ENCODE measurements around the gene SLC9A2.

The SLC9A2 gene

DNA sequence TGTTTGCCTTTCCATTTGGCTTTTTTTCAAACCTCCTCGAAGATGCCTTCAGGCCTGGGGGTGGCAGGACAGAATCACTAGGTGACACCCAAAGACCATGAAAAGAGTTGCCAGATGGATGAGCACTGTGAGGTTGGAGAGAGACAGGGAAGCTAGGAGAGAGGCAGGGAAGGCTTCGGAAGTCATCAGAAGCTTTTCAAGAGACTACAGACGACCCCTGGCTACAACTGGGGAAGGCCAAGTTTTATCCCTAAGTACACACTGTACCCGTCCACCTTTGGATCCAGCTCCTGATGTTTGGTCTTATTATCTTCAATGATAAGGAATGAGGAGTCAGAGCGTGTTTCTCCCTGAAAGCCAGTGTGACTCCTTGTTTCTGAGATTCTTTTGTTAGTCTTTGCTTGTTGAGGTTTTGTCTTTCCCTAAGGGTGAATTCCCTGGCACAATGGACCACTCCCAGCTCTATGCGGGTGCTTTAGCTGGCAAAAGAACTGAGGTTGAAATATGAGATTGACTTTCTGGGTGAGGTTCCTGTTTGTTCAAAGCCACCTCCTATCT is 33.4 kb upstream of the SLC9A2 start:
- Histone ChIP-seq H3K27me3 (peaks cover 20% of the 10 kb centered on the region), H3K9me3 (no peaks in the 10 kb centered on the region), H3K4me3 (ENCODE audit: low read depth in 1 of 2, low read length in 1 of 2) (no peak overlapping the region), H3K4me1 (ENCODE audit: control insufficient read depth in 1 of 2, insufficient read depth in 1 of 2, low read depth in 1 of 2, low read length in 1 of 2) (no peaks in the 10 kb centered on the region), H3K27ac (no peak overlapping the region), H3K36me3 (no peaks in the 10 kb centered on the region)
- TF ChIP-seq, protein P1, sequence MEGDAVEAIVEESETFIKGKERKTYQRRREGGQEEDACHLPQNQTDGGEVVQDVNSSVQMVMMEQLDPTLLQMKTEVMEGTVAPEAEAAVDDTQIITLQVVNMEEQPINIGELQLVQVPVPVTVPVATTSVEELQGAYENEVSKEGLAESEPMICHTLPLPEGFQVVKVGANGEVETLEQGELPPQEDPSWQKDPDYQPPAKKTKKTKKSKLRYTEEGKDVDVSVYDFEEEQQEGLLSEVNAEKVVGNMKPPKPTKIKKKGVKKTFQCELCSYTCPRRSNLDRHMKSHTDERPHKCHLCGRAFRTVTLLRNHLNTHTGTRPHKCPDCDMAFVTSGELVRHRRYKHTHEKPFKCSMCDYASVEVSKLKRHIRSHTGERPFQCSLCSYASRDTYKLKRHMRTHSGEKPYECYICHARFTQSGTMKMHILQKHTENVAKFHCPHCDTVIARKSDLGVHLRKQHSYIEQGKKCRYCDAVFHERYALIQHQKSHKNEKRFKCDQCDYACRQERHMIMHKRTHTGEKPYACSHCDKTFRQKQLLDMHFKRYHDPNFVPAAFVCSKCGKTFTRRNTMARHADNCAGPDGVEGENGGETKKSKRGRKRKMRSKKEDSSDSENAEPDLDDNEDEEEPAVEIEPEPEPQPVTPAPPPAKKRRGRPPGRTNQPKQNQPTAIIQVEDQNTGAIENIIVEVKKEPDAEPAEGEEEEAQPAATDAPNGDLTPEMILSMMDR (IDR thresholded peaks at IDR 0.05): no peak

DNA sequence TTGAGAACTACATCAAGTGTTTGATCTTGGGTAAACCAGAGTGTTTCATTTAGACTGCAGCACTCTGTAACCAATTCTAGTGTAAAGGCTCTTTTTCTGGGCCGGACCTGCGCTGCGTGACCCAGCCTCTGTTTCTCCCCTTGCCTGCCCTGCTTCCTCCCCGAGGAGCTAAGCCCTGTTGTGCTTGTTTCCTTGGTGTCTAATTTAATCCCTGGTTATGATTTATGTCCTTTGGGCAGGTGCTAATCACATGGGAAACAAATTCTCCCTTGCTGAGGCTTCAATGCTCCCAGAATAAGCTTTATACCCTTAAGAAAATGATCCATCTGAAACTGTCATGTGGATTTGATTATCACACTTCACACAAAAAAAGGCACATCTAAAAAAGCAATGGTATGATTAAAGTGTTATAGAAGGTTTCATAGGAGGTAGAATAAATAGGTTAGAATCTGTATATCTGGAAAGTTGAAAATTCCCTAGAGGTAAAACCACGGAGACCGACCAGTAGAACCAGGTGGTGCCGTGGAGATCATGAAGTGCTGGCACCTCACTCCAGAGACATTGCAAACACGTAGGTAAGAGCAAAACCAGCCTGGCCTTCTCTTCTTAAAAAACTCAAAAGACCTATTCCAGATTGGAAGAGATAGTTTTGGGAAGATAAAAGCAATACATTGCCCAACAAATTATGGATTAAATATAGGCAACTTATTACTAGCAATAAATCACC is 31.0 kb upstream of the SLC9A2 start:
- H3K4me1 ChIP-seq (ENCODE audit: control insufficient read depth in 1 of 2, insufficient read depth in 1 of 2, low read depth in 1 of 2, low read length in 1 of 2): no peaks in the 10 kb centered on the region
- H3K27ac ChIP-seq: no peak overlapping the region
- no peaks in the 10 kb centered on the region for H3K9me3 ChIP-seq
- H3K4me3 ChIP-seq (ENCODE audit: low read depth in 1 of 2, low read length in 1 of 2): no peak overlapping the region
- peaks cover 20% of the 10 kb centered on the region for H3K27me3 ChIP-seq
- TF ChIP-seq, protein P1 (IDR thresholded peaks at IDR 0.05): no peak
- H3K36me3 ChIP-seq: no peaks in the 10 kb centered on the region

DNA sequence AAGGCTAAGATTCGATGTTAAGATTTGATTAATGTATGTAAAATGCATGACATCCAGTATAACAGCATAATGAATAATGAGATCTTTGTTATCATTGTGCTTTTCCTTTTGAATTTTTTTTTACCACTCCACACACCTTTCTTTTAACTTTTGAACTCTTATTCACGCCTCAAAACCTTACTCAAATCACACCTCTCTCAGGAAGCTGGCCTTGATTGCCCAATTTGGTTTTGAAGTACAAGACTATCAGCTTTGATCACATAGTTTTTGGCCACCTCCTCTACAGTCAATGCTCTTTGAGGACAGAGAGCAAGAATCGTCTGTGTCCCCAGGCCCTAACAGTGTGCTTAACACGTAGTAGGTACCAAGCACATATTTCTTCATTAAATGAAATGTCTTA is 29.9 kb upstream of the SLC9A2 start:
- no peaks in the 10 kb centered on the region for H3K9me3 ChIP-seq
- no peak overlapping the region for H3K27ac ChIP-seq
- TF ChIP-seq, protein P1 (IDR thresholded peaks at IDR 0.05): no peak
- no peak overlapping the region for H3K4me3 ChIP-seq (ENCODE audit: low read depth in 1 of 2, low read length in 1 of 2)
- H3K36me3 ChIP-seq: no peaks in the 10 kb centered on the region
- peaks cover 20% of the 10 kb centered on the region for H3K27me3 ChIP-seq
- H3K4me1 ChIP-seq (ENCODE audit: control insufficient read depth in 1 of 2, insufficient read depth in 1 of 2, low read depth in 1 of 2, low read length in 1 of 2): no peaks in the 10 kb centered on the region

DNA sequence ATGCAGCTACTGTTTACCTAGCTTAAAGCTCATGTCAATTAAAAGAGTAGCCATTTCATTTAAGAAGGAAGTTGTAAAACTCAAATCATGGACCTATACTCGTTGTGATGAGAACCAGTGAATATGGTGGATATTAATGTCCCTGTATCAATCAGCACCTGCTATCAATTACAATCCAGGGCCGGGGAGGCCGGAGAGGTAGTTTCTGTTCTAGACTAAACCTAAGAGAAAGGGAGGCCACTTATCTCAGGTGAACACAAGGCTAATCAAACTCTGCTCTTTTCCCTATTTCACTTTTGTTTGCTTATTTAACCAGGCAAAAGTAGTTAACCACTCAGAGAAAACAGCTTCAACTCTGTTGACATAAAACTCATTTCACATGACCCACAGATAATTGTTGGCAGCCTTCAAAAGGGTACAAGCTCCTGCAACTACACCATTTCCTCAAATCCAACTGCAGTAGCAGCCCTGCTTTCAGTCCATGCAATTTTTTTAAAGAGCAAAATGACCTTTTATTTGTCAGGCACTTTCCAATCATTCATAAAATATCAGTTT is 27.8 kb upstream of the SLC9A2 start:
- Histone ChIP-seq H3K4me1 (ENCODE audit: control insufficient read depth in 1 of 2, insufficient read depth in 1 of 2, low read depth in 1 of 2, low read length in 1 of 2) (no peaks in the 10 kb centered on the region), H3K27ac (no peak overlapping the region), H3K4me3 (ENCODE audit: low read depth in 1 of 2, low read length in 1 of 2) (no peak overlapping the region), H3K36me3 (no peaks in the 10 kb centered on the region), H3K9me3 (no peaks in the 10 kb centered on the region), H3K27me3 (peaks cover 20% of the 10 kb centered on the region)
- TF ChIP-seq, protein P1 (IDR thresholded peaks at IDR 0.05): no peak

DNA sequence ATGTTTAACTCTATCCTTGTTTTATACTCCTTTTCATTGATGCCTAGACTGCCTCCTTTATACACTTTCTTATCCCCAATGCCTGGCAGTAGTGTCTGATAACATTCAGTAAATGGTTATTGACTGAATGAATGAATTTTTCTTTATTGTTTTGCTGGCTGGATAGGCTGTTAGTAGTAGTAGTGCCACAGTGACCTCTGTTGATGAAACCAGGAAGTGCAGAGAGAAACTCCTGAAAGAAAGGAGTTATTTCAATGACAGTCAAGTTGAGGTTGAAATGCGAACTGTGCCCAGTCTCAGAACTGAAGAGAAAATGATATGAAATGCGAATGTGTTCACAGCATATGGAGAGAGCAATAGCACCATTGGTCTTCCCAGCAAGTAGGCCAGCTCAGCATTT is 26.8 kb upstream of the SLC9A2 start:
- Histone ChIP-seq H3K27ac (no peak overlapping the region), H3K27me3 (peaks cover 20% of the 10 kb centered on the region), H3K4me3 (ENCODE audit: low read depth in 1 of 2, low read length in 1 of 2) (no peak overlapping the region), H3K9me3 (no peaks in the 10 kb centered on the region), H3K36me3 (no peaks in the 10 kb centered on the region), H3K4me1 (ENCODE audit: control insufficient read depth in 1 of 2, insufficient read depth in 1 of 2, low read depth in 1 of 2, low read length in 1 of 2) (no peaks in the 10 kb centered on the region)
- TF ChIP-seq, protein P1 (IDR thresholded peaks at IDR 0.05): peak; percentile 31
